Measurements from ENCODE around the gene ABTB2.
A peak's percentile ranks its signal among the peaks of the same experiment; 100 is the strongest.

The ABTB2 gene

DNA sequence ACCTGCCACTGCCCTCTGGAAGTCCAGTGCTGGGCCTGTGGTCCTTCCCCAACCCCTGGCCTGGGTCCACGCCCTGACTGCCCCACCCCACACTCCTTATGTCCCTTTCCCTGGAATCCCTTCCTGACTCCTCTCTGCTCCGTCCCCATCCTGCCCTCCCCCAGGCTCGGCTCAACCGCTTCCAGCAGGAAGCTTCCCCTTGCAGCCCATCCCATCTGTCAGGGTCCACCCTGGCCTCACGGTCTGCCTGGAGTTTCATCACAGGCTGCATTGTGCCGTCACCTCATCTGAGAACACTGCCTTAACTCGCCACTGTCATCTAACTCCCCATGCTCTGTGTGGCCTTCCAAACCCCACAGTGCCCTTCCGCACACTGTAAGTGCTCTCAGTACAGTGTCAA is 188.1 kb downstream of the ABTB2 start:
- no peak overlapping the region for H3K27ac ChIP-seq (replicated peaks; ENCODE audit: low read length)
- no peak overlapping the region for H4K91ac ChIP-seq (ENCODE audit: low read depth, low read length, poor library complexity)
- peaks cover 0 to 43% of the 10 kb centered on the region in 2 donors for H3K36me3 ChIP-seq (replicated peaks in 1 of 2; ENCODE audit: control insufficient read depth in 2 of 2, insufficient read depth in 2 of 2, low read length in 2 of 2)
- H3K4me3 ChIP-seq (ENCODE audit: low read length in 2 of 2): no peak overlapping the region
- H3K23ac ChIP-seq (ENCODE audit: low read depth, low read length, poor library complexity): peak overlapping the region; percentile 75
- H3K14ac ChIP-seq (ENCODE audit: low read length): no peak overlapping the region
- no peak overlapping the region for H3K4me2 ChIP-seq (ENCODE audit: insufficient read depth, low read length, poor library complexity, severe bottlenecking)
- H3K79me1 ChIP-seq (ENCODE audit: low read depth, low read length): peaks cover 2% of the 10 kb centered on the region
- no peak overlapping the region for H2AFZ ChIP-seq (ENCODE audit: low read length)
- peaks cover 2 to 3% of the 10 kb centered on the region in 2 donors for H3K4me1 ChIP-seq (ENCODE audit: control insufficient read depth in 2 of 2, insufficient read depth in 1 of 2, low read depth in 1 of 2, low read length in 2 of 2)
- H4K8ac ChIP-seq (ENCODE audit: low read depth, low read length): no peak overlapping the region
- peak overlapping the region; percentile 70 for H3K18ac ChIP-seq (ENCODE audit: low read length)
- H3K27me3 ChIP-seq (ENCODE audit: control insufficient read depth in 3 of 3, insufficient read depth in 3 of 3, low read depth in 1 of 3, low read length in 3 of 3): no peaks in the 10 kb centered on the region
- H3K4ac ChIP-seq (ENCODE audit: low read length): no peak overlapping the region
- no peak overlapping the region for H2BK120ac ChIP-seq (ENCODE audit: low read depth, low read length)
- no peak for DNase-seq (ENCODE audit: low spot score)
- no peak overlapping the region for H2BK15ac ChIP-seq (ENCODE audit: low read length)
- H2BK12ac ChIP-seq (ENCODE audit: low read length): no peak overlapping the region
- H2AK5ac ChIP-seq (ENCODE audit: low read depth, low read length): no peak overlapping the region
- no CpG with 5 or more reads among the region's 8 CpGs for WGBS, 2 donors (ENCODE audit: extremely low coverage in 2 of 2, insufficient read length in 2 of 2, insufficient replicate concordance in 1 of 2)
- no peaks in the 10 kb centered on the region for H3K9me3 ChIP-seq (replicated peaks in 1 of 2; ENCODE audit: control insufficient read depth in 2 of 2, insufficient read depth in 1 of 2, low read depth in 1 of 2, low read length in 2 of 2)
- no peak overlapping the region for H3K9ac ChIP-seq (ENCODE audit: low read depth, low read length, poor library complexity)
- H2BK5ac ChIP-seq (ENCODE audit: low read length): peak overlapping the region; percentile 77

DNA sequence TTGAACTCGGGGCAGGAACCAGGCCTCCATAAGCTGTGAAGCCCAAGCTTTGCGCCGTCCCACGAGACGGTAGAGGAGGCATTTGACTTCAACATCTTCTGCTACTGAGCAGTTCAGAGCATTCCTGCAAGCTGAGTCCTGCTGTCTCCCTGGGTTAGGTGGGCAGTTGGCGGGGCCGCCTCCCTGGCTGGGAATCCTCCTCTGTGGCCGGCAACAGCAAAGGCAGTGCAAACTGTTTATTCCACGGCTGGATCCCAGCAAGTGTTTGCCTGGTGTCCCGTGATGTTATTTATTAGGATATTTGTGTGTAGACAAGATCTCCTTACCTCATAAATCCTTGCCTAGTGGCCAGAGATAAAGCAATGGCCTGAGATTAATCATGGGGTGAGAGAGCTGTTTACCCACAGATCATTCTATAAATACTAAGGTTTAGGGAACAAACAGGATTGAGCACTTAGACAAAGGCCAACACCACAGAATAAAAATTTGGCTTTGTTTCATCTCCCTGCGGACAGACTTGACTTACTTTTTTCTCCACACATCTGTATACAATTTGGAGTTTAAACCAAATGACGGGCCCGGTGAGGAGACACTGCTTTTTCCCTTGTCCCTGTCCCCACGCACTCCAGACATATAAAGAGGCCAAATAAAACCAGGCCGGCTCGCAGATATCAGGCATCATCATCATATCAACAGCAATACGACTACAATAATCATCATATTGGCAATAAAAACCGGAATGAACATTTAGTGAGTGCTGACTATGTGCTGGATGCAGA is 189.0 kb downstream of the ABTB2 start:
- no peak overlapping the region for H4K91ac ChIP-seq (ENCODE audit: low read depth, low read length, poor library complexity)
- H2AK5ac ChIP-seq (ENCODE audit: low read depth, low read length): no peak overlapping the region
- H3K4ac ChIP-seq (ENCODE audit: low read length): no peak overlapping the region
- no peaks in the 10 kb centered on the region for H3K9me3 ChIP-seq (replicated peaks in 1 of 2; ENCODE audit: control insufficient read depth in 2 of 2, insufficient read depth in 1 of 2, low read depth in 1 of 2, low read length in 2 of 2)
- H3K36me3 ChIP-seq (replicated peaks in 1 of 2; ENCODE audit: control insufficient read depth in 2 of 2, insufficient read depth in 2 of 2, low read length in 2 of 2): peaks cover 0 to 45% of the 10 kb centered on the region in 2 donors
- H3K18ac ChIP-seq (ENCODE audit: low read length): no peak overlapping the region
- no peak overlapping the region for H3K9ac ChIP-seq (ENCODE audit: low read depth, low read length, poor library complexity)
- H4K8ac ChIP-seq (ENCODE audit: low read depth, low read length): no peak overlapping the region
- no peak for DNase-seq (ENCODE audit: low spot score)
- H3K79me1 ChIP-seq (ENCODE audit: low read depth, low read length): peaks cover 2% of the 10 kb centered on the region
- H3K4me2 ChIP-seq (ENCODE audit: insufficient read depth, low read length, poor library complexity, severe bottlenecking): no peak overlapping the region
- H3K4me3 ChIP-seq (ENCODE audit: low read length in 2 of 2): no peak overlapping the region
- H3K27ac ChIP-seq (replicated peaks; ENCODE audit: low read length): no peak overlapping the region
- H3K14ac ChIP-seq (ENCODE audit: low read length): no peak overlapping the region
- peak overlapping the region; percentile 93 for H3K23ac ChIP-seq (ENCODE audit: low read depth, low read length, poor library complexity)
- no peak overlapping the region for H2AFZ ChIP-seq (ENCODE audit: low read length)
- no peak overlapping the region for H2BK15ac ChIP-seq (ENCODE audit: low read length)
- H3K27me3 ChIP-seq (ENCODE audit: control insufficient read depth in 3 of 3, insufficient read depth in 3 of 3, low read depth in 1 of 3, low read length in 3 of 3): no peaks in the 10 kb centered on the region
- no peaks in the 10 kb centered on the region for H3K4me1 ChIP-seq (ENCODE audit: control insufficient read depth in 2 of 2, insufficient read depth in 1 of 2, low read depth in 1 of 2, low read length in 2 of 2)
- H2BK5ac ChIP-seq (ENCODE audit: low read length): no peak overlapping the region
- H2BK12ac ChIP-seq (ENCODE audit: low read length): no peak overlapping the region
- WGBS, 2 donors (ENCODE audit: extremely low coverage in 2 of 2, insufficient read length in 2 of 2, insufficient replicate concordance in 1 of 2): no CpG with 5 or more reads among the region's 18 CpGs
- H2BK120ac ChIP-seq (ENCODE audit: low read depth, low read length): peak overlapping the region; percentile 47

DNA sequence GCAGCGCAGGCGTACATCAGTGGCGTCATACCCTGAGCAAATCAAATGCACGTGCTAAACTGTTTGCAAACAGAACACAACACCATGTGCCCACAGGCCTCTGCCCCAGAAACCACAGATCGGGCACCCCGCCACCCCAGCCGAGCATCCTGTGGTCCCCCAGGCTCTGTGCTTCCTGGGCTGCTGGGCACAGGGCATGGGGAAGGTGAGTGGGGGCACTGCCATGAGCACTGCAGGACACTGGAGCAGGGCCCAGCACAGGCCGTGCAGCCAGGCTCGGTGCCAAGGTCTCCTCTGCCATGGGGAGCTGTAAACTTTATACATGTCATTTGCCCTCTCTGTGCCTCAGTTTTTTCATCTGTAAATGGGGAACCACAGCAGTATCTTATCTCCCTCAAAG is 189.8 kb downstream of the ABTB2 start:
- no peaks in the 10 kb centered on the region for H3K4me1 ChIP-seq (ENCODE audit: control insufficient read depth in 2 of 2, insufficient read depth in 1 of 2, low read depth in 1 of 2, low read length in 2 of 2)
- DNase-seq (ENCODE audit: low spot score): no peak
- no peak overlapping the region for H3K23ac ChIP-seq (ENCODE audit: low read depth, low read length, poor library complexity)
- H3K4ac ChIP-seq (ENCODE audit: low read length): no peak overlapping the region
- H3K36me3 ChIP-seq (replicated peaks in 1 of 2; ENCODE audit: control insufficient read depth in 2 of 2, insufficient read depth in 2 of 2, low read length in 2 of 2): peaks cover 0 to 52% of the 10 kb centered on the region in 2 donors
- no peak overlapping the region for H2BK15ac ChIP-seq (ENCODE audit: low read length)
- no peak overlapping the region for H4K91ac ChIP-seq (ENCODE audit: low read depth, low read length, poor library complexity)
- H3K4me2 ChIP-seq (ENCODE audit: insufficient read depth, low read length, poor library complexity, severe bottlenecking): no peak overlapping the region
- no peak overlapping the region for H2BK12ac ChIP-seq (ENCODE audit: low read length)
- no peak overlapping the region for H4K8ac ChIP-seq (ENCODE audit: low read depth, low read length)
- no peaks in the 10 kb centered on the region for H3K9me3 ChIP-seq (replicated peaks in 1 of 2; ENCODE audit: control insufficient read depth in 2 of 2, insufficient read depth in 1 of 2, low read depth in 1 of 2, low read length in 2 of 2)
- no peak overlapping the region for H3K4me3 ChIP-seq (ENCODE audit: low read length in 2 of 2)
- no peak overlapping the region for H3K14ac ChIP-seq (ENCODE audit: low read length)
- H3K79me1 ChIP-seq (ENCODE audit: low read depth, low read length): peaks cover 2% of the 10 kb centered on the region
- H3K27ac ChIP-seq (replicated peaks; ENCODE audit: low read length): no peak overlapping the region
- no peak overlapping the region for H2BK120ac ChIP-seq (ENCODE audit: low read depth, low read length)
- peak overlapping the region; percentile 60 for H2AK5ac ChIP-seq (ENCODE audit: low read depth, low read length)
- H3K27me3 ChIP-seq (ENCODE audit: control insufficient read depth in 3 of 3, insufficient read depth in 3 of 3, low read depth in 1 of 3, low read length in 3 of 3): no peaks in the 10 kb centered on the region
- H2AFZ ChIP-seq (ENCODE audit: low read length): no peak overlapping the region
- H2BK5ac ChIP-seq (ENCODE audit: low read length): no peak overlapping the region
- no peak overlapping the region for H3K18ac ChIP-seq (ENCODE audit: low read length)
- WGBS, 2 donors (ENCODE audit: extremely low coverage in 2 of 2, insufficient read length in 2 of 2, insufficient replicate concordance in 1 of 2): no CpG with 5 or more reads among the region's 9 CpGs
- H3K9ac ChIP-seq (ENCODE audit: low read depth, low read length, poor library complexity): no peak overlapping the region

DNA sequence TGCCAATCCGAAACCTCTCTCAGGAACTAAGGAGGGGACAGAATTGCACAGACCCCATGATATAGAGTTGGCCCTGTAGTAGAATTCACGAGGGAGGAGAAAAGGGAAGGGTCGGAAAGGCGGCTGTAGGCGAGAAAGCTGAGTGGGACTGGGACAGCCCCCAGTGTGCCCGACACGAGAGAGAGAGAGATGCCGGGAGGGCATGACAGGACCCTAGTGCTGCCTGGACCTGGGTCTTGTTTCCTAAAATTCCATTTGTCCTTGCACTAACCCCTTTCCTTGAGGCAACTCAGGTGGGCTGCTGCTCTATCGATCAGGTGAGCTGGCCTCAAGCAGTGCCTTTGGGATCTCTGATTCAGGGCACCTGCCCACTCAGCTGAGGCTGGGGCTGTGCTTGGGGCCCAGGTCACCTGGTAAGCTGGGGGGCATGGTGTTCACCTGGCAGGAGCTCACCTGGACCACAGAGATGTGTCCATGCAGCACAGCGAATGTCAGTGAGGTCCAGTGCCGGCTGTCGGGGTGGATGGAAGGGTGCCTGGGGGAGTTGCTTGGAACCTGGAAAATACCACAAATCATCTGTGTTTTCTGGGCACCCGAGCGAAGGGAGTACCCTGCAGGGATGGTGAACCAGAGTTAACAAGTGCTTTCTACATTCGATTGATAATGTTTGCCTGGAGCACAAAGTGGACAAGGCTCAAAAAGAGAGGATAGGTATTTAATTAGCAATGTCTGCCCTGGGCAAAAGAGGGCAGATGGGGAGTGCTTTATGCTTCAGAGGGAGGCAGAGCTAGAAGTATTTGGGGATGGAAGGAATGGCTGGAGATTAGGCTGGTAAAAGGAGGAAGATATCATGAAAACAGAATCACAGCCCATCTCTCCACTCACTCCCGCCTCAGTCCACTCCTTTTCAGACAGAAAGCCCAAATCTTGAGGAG is 190.7 kb downstream of the ABTB2 start:
- no peak overlapping the region for H2BK5ac ChIP-seq (ENCODE audit: low read length)
- H3K4me2 ChIP-seq (ENCODE audit: insufficient read depth, low read length, poor library complexity, severe bottlenecking): no peak overlapping the region
- H2BK12ac ChIP-seq (ENCODE audit: low read length): no peak overlapping the region
- no peaks in the 10 kb centered on the region for H3K9me3 ChIP-seq (replicated peaks in 1 of 2; ENCODE audit: control insufficient read depth in 2 of 2, insufficient read depth in 1 of 2, low read depth in 1 of 2, low read length in 2 of 2)
- no peak overlapping the region for H3K23ac ChIP-seq (ENCODE audit: low read depth, low read length, poor library complexity)
- no peak overlapping the region for H4K91ac ChIP-seq (ENCODE audit: low read depth, low read length, poor library complexity)
- no CpG with 5 or more reads among the region's 16 CpGs for WGBS, 2 donors (ENCODE audit: extremely low coverage in 2 of 2, insufficient read length in 2 of 2, insufficient replicate concordance in 1 of 2)
- H3K4ac ChIP-seq (ENCODE audit: low read length): no peak overlapping the region
- peak overlapping the region; percentile 42 for H2AK5ac ChIP-seq (ENCODE audit: low read depth, low read length)
- no peaks in the 10 kb centered on the region for H3K27me3 ChIP-seq (ENCODE audit: control insufficient read depth in 3 of 3, insufficient read depth in 3 of 3, low read depth in 1 of 3, low read length in 3 of 3)
- no peak overlapping the region for H3K18ac ChIP-seq (ENCODE audit: low read length)
- no peak overlapping the region for H3K4me3 ChIP-seq (ENCODE audit: low read length in 2 of 2)
- no peak overlapping the region for H3K14ac ChIP-seq (ENCODE audit: low read length)
- no peak overlapping the region for H2BK15ac ChIP-seq (ENCODE audit: low read length)
- H2AFZ ChIP-seq (ENCODE audit: low read length): no peak overlapping the region
- H3K27ac ChIP-seq (replicated peaks; ENCODE audit: low read length): no peak overlapping the region
- no peak for DNase-seq (ENCODE audit: low spot score)
- peaks cover 2% of the 10 kb centered on the region for H3K79me1 ChIP-seq (ENCODE audit: low read depth, low read length)
- no peak overlapping the region for H4K8ac ChIP-seq (ENCODE audit: low read depth, low read length)
- H3K36me3 ChIP-seq (replicated peaks in 1 of 2; ENCODE audit: control insufficient read depth in 2 of 2, insufficient read depth in 2 of 2, low read length in 2 of 2): peaks cover 0 to 61% of the 10 kb centered on the region in 2 donors
- no peaks in the 10 kb centered on the region for H3K4me1 ChIP-seq (ENCODE audit: control insufficient read depth in 2 of 2, insufficient read depth in 1 of 2, low read depth in 1 of 2, low read length in 2 of 2)
- no peak overlapping the region for H3K9ac ChIP-seq (ENCODE audit: low read depth, low read length, poor library complexity)
- H2BK120ac ChIP-seq (ENCODE audit: low read depth, low read length): no peak overlapping the region
